ENCODE results near the gene TRIP13.
"Not testable (repeated sequence)": the region's sequence is repeated elsewhere in the genome, so short reads cannot be mapped to it uniquely, and the experiment has no call there.

The TRIP13 gene

GRCh38 chr5:893711-894110 is 1.0 kb downstream of the TRIP13 start:
- DNase-seq, result no peak

- no peak for DNase-seq
Observed at GRCh38 chr5:900781-901180, 8.1 kb downstream of the TRIP13 start.

GRCh38 chr5:902129-902916 is 9.6 kb downstream of the TRIP13 start:
- DNase-seq, result no peak

- DNase-seq, result no peak
Observed at GRCh38 chr5:903756-904096, 11.0 kb downstream of the TRIP13 start.

GRCh38 chr5:905139-905642 is 12.5 kb downstream of the TRIP13 start:
- no peak for DNase-seq

GRCh38 chr5:907366-907910 is 14.8 kb downstream of the TRIP13 start:
- no peak for DNase-seq

- DNase-seq, result no peak
Observed at GRCh38 chr5:908172-908571, 15.5 kb downstream of the TRIP13 start.

- no peak for DNase-seq
Observed at GRCh38 chr5:909086-909485, 16.4 kb downstream of the TRIP13 start.

- no peak for DNase-seq
Observed at GRCh38 chr5:909994-910768, 17.5 kb downstream of the TRIP13 start.

- DNase-seq, result no peak
Observed at GRCh38 chr5:910769-911160, 18.1 kb downstream of the TRIP13 start.

- peak; percentile 46 for DNase-seq
Observed at GRCh38 chr5:911601-912000, 18.9 kb downstream of the TRIP13 start.

GRCh38 chr5:912280-913091 is 19.8 kb downstream of the TRIP13 start:
- DNase-seq, result peak; percentile 86

- DNase-seq, result no peak
Observed at GRCh38 chr5:914174-914573, 21.5 kb downstream of the TRIP13 start.

GRCh38 chr5:914612-915011 is 21.9 kb downstream of the TRIP13 start:
- no peak for DNase-seq

- DNase-seq, result not testable (repeated sequence)
Observed at GRCh38 chr5:915346-915745, 22.7 kb downstream of the TRIP13 start.

GRCh38 chr5:915946-916345 is 23.3 kb downstream of the TRIP13 start:
- DNase-seq, result no peak

GRCh38 chr5:916441-917293 is 24.0 kb downstream of the TRIP13 start:
- no peak for DNase-seq

GRCh38 chr5:918717-919116 is 26.0 kb downstream of the TRIP13 start:
- not testable (repeated sequence) for DNase-seq

GRCh38 chr5:919356-920000 is 26.8 kb downstream of the TRIP13 start:
- no peak for DNase-seq

GRCh38 chr5:920321-920720 is 27.6 kb downstream of the TRIP13 start:
- DNase-seq, result no peak
